Fibroblast of villous mesenchyme (primary cell): ENCODE results near the gene MRPS15. TPM values are rescaled to one million over a fixed set of nuclear protein-coding genes. Genes with fewer than 3 reads are reported as not detected.
"Not testable (repeated sequence)": the region's sequence is repeated elsewhere in the genome, so short reads cannot be mapped to it uniquely, and the experiment has no call there.

Experiments used
- DNase-seq: peaks from one replicate; pipeline ENCODE4 v3.0.0-alpha.2; 2010; ENCODE audit warnings: low read depth
- H3K4me3 ChIP-seq: 2 replicates; pipeline ENCODE4 v1.5.1; 2011; ENCODE audit warnings: low read depth, mild to moderate bottlenecking, low read length
- total RNA-seq: library from RNA; depleted of rRNA; stranded (reverse); fragments of >200 nt; gene quantifications from 2 replicates; pipeline ENCODE4 v1.2.3, GENCODE V29; 2012
- TF ChIP-seq, protein P1 (sequence below): IDR thresholded peaks from 2 replicates; pipeline ENCODE4 v1.5.1; 2012; ENCODE audit warnings: low read depth, mild to moderate bottlenecking, low read length; ENCODE audit not compliant: insufficient read depth

MRPS15 gene
- total RNA-seq, 1 donor = 83.8 TPM

DNA sequence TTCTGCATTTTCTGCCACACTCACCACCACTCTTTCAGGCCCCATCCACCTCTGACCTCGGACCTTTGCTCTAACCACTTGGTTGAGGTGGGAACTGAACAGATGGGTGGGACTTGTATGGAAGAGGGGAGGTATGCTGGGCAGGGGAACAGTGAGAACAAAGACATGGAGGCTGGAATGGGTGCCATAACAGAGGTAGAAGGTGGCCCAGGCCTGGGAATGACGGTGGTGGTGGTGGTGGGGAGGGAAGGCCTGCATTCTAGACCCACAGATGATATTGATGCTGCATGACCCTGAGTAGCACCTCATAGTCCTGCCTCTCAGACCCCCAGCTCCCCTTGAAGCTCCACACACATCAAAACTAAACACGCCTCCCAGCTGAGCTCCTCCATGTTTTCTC is 23.7 kb upstream of the MRPS15 start:
- DNase-seq = no peak
- TF ChIP-seq, protein P1, sequence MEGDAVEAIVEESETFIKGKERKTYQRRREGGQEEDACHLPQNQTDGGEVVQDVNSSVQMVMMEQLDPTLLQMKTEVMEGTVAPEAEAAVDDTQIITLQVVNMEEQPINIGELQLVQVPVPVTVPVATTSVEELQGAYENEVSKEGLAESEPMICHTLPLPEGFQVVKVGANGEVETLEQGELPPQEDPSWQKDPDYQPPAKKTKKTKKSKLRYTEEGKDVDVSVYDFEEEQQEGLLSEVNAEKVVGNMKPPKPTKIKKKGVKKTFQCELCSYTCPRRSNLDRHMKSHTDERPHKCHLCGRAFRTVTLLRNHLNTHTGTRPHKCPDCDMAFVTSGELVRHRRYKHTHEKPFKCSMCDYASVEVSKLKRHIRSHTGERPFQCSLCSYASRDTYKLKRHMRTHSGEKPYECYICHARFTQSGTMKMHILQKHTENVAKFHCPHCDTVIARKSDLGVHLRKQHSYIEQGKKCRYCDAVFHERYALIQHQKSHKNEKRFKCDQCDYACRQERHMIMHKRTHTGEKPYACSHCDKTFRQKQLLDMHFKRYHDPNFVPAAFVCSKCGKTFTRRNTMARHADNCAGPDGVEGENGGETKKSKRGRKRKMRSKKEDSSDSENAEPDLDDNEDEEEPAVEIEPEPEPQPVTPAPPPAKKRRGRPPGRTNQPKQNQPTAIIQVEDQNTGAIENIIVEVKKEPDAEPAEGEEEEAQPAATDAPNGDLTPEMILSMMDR = no peak
- H3K4me3 ChIP-seq = no peak overlapping the region

DNA sequence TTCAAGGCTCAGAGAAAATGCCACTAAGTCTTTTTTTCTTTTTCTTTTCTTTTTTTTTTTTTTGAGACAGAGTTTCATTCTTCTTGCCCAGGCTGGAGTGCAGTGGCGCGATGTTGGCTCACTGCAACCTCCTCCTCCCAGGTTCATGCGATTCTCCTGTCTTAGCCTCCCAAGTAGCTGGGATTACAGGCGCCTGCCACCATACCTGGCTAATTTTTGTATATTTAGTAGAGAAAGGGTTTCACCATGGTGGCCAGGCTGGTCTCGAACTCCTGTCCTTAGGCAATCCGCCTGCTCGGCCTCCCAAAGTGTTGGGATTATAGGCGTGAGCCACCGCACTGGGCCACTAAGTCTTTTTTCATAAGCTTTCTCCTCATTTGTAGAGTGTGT is 23.1 kb upstream of the MRPS15 start:
- not testable (repeated sequence) for DNase-seq, H3K4me3 ChIP-seq

DNA sequence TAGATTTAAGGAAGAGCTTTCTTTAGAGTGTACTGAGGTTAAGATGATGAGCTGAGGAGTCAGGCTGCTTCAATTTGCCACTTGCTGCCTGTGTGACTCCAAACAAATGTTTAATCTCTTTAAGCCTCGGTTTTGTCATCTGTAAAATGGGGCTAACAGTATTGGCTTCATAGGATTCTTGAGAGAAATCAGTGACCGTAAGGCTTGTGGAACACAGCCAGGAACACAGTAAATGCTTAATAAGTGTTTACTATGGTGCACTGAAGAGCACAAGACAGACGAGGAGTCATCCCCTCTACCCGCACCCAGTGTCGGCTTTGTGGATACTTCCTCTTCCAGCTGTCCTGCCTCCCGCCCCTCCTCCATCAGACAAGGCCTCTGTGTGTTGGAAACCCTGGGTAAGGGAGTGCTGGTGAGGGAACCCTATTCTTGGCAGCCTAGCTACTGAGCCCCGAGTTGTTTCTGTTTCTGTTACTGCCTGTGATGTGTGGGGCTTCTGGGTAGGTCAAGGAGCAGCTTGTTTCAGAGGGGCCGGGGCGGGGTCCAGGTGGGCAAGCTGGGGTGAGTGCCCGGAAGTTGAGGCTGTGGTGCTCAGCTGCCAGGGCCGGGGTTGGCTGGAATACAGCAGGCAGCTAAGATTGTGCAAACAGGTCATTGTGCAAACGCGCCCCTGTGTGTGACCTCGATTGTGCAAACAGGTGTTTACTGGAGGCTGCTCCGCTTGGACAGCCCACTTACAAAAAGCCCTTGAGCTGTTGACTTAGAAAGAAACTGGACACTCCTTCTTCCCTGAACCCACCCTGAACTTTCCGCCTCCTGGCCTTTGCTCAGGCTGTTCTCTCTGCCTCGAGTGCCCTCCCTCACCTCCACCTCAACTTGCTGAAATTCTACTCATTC is 22.5 kb upstream of the MRPS15 start:
- DNase-seq = peak; percentile 81
- no peak overlapping the region for H3K4me3 ChIP-seq
- TF ChIP-seq, protein P1 = no peak

DNA sequence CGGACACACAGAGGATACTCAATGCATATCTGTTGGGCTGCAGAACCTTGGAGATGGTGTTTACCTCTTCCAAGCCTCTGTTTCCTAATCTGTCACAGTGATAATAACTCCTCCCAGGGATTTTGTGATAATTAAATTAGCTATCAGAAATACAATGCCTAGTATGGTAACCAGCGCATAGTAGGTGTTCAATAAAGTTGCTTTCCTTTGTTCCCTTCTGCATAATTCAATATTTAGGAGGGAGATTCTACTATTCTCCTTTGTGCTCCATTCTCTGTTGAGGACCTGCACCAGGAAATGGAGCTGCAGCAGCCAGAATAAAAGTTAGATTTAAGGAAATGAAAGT is 21.9 kb upstream of the MRPS15 start:
- H3K4me3 ChIP-seq = no peak overlapping the region
- DNase-seq = no peak
- TF ChIP-seq, protein P1 = no peak

DNA sequence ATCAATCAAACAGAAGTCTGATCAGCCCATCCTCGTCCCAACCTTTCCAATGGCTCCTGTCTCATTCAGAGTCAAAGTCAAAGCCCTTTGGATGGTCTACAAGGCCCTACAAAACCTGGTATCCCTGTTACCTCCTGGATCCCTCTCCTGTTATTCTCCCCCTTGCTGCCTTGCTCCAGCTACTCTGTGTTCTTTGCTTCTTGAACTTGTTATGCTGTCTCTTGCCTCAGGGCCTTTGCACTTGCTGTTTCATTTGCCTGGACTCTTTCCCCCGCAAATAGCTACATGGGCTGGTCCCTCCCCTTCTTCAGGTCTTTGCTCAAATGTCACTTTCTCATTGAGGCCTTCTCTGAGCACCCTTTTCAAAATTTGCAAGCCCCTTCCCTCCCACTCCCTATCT is 19.9 kb upstream of the MRPS15 start:
- TF ChIP-seq, protein P1 = no peak
- no peak for DNase-seq
- H3K4me3 ChIP-seq = no peak overlapping the region

DNA sequence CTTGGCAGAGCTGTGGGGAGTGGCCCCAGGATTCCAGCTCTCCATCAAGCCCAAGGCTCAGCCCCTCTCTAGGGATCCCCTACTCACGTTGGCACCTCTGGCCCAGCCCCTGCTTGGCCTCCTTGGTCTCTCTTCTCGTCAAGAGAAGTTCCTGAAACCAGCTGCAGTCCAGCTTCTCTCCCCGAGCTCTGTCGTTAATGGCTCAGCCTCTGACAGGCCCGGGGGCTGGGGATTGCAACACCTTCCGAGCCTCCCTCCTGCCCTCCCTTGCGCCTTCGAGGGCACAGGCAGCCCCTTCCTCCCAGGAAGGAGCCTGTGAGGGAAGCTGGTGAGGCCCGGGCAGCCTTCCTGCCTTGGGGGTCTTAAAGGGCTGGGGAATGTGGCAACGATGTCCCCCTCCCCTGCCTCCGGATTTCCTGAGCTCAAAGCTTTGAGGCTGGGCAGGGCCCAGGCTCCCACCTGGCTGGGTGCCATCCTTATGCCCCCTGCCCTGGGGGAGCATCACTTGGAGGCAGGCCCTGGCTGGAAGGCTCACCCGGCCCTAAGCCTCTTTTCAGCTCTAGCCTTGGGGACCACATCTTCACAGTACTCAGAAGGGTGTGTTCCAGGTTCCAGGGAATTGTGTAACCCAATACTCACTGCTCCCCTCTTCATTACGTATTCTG is 18.7 kb upstream of the MRPS15 start, which contains the start of gene CSF3R:
Gene CSF3R, minus strand, starts transcription at position 190 of the 665 bp plus-strand sequence. CDS start 3,417 bp downstream, outside the sequence.
- peak; percentile 21 for DNase-seq
- TF ChIP-seq, protein P1 = no peak
- H3K4me3 ChIP-seq = peak within 1 kb of the TSS; percentile 36
